HG03575 (cell line): ENCODE results near the gene CYB5R2.
A peak's percentile ranks its signal among the peaks of the same experiment; 100 is the strongest.
"Not testable (repeated sequence)": the region's sequence is repeated elsewhere in the genome, so short reads cannot be mapped to it uniquely, and the experiment has no call there.

Experiments
- ATAC-seq: cut with Tn5 transposase; IDR thresholded peaks from one replicate; pipeline ENCODE4 v1.9.1; 2021; ENCODE audit not compliant: unreplicated experiment, insufficient number of reproducible peaks, low FRiP score; ENCODE audit errors: extremely low read depth

Gene CYB5R2

GRCh38 chr11:7671347-7672215, 1.7 kb downstream of the CYB5R2 start:
- ATAC-seq = no peak

- no peak for ATAC-seq
These were observed 2.7 kb downstream of the CYB5R2 start for GRCh38 chr11:7670641-7671040.

GRCh38 chr11:7668911-7669310, 4.4 kb downstream of the CYB5R2 start:
- no peak for ATAC-seq

- no peak for ATAC-seq
These were observed 4.8 kb downstream of the CYB5R2 start for GRCh38 chr11:7668464-7668863.

- no peak for ATAC-seq
These were observed 5.8 kb downstream of the CYB5R2 start for GRCh38 chr11:7667460-7667859.

- ATAC-seq = no peak
These were observed 6.9 kb downstream of the CYB5R2 start for GRCh38 chr11:7666292-7666866.

- peak; percentile 93 for ATAC-seq
These were observed 7.6 kb downstream of the CYB5R2 start for GRCh38 chr11:7665473-7666291.

- ATAC-seq = no peak
These were observed 8.4 kb downstream of the CYB5R2 start for GRCh38 chr11:7664867-7665266.

- not testable (repeated sequence) for ATAC-seq
These were observed 9.8 kb downstream of the CYB5R2 start for GRCh38 chr11:7663531-7663930.

- no peak for ATAC-seq
These were observed 15.8 kb downstream of the CYB5R2 start for GRCh38 chr11:7657306-7658025.

GRCh38 chr11:7656704-7657103, 16.6 kb downstream of the CYB5R2 start:
- ATAC-seq = no peak

GRCh38 chr11:7655253-7656217, 17.8 kb downstream of the CYB5R2 start:
- ATAC-seq = no peak

- no peak for ATAC-seq
These were observed 19.1 kb downstream of the CYB5R2 start for GRCh38 chr11:7654195-7654705.

- ATAC-seq = no peak
These were observed 21.6 kb downstream of the CYB5R2 start for GRCh38 chr11:7651700-7652099.

GRCh38 chr11:7651140-7651551, 22.2 kb downstream of the CYB5R2 start:
- no peak for ATAC-seq

GRCh38 chr11:7648264-7648663, 25.0 kb downstream of the CYB5R2 start:
- no peak for ATAC-seq

GRCh38 chr11:7646866-7647265, 26.4 kb downstream of the CYB5R2 start:
- no peak for ATAC-seq

- no peak for ATAC-seq
These were observed 28.1 kb downstream of the CYB5R2 start for GRCh38 chr11:7645206-7645605.
